GM21825 (cell line): ENCODE results near the gene CDH9.
"Not testable (repeated sequence)": the region's sequence is repeated elsewhere in the genome, so short reads cannot be mapped to it uniquely, and the experiment has no call there.

Source experiments
- ATAC-seq: cut with Tn5 transposase; IDR thresholded peaks from one replicate; pipeline ENCODE4 v1.9.1; 2021; ENCODE audit warnings: mild to moderate bottlenecking, moderate library complexity; ENCODE audit not compliant: unreplicated experiment

CDH9 gene

GRCh38 chr5:26959290-26959689 is 79.1 kb downstream of the CDH9 start:
- ATAC-seq = no peak

- ATAC-seq = no peak
These were observed 83.2 kb downstream of the CDH9 start for GRCh38 chr5:26955161-26955560.

- no peak for ATAC-seq
These were observed 89.5 kb downstream of the CDH9 start for GRCh38 chr5:26948921-26949320.

- ATAC-seq = no peak
These were observed 92.5 kb downstream of the CDH9 start for GRCh38 chr5:26945901-26946300.

GRCh38 chr5:26942481-26942880 is 95.9 kb downstream of the CDH9 start:
- ATAC-seq = no peak

- ATAC-seq = no peak
These were observed 97.4 kb downstream of the CDH9 start for GRCh38 chr5:26940994-26941393.

GRCh38 chr5:26932238-26932637 is 106.1 kb downstream of the CDH9 start:
- ATAC-seq = no peak

GRCh38 chr5:26921439-26921838 is 116.9 kb downstream of the CDH9 start:
- no peak for ATAC-seq

- ATAC-seq = no peak
These were observed 134.9 kb downstream of the CDH9 start for GRCh38 chr5:26903469-26903868.

- no peak for ATAC-seq
These were observed 143.6 kb downstream of the CDH9 start for GRCh38 chr5:26894719-26895263.

- no peak for ATAC-seq
These were observed 145.3 kb downstream of the CDH9 start for GRCh38 chr5:26893078-26893477.

GRCh38 chr5:26889815-26890214 is 148.6 kb downstream of the CDH9 start:
- ATAC-seq = no peak

GRCh38 chr5:26884481-26884880 is 153.9 kb downstream of the CDH9 start:
- ATAC-seq = no peak

- no peak for ATAC-seq
These were observed 155.0 kb downstream of the CDH9 start for GRCh38 chr5:26883375-26883774.

- no peak for ATAC-seq
These were observed 156.5 kb downstream of the CDH9 start for GRCh38 chr5:26881901-26882300.

- no peak for ATAC-seq
These were observed 161.2 kb downstream of the CDH9 start for GRCh38 chr5:26877154-26877553.

- no peak for ATAC-seq
These were observed 166.0 kb downstream of the CDH9 start for GRCh38 chr5:26872337-26872736.

GRCh38 chr5:26869781-26870180 is 168.6 kb downstream of the CDH9 start:
- ATAC-seq = no peak

- ATAC-seq = no peak
These were observed 169.9 kb downstream of the CDH9 start for GRCh38 chr5:26868504-26868903.

- no peak for ATAC-seq
These were observed 174.3 kb downstream of the CDH9 start for GRCh38 chr5:26864061-26864460.

- no peak for ATAC-seq
These were observed 182.1 kb downstream of the CDH9 start for GRCh38 chr5:26856238-26856637.

- ATAC-seq = not testable (repeated sequence)
These were observed 185.9 kb downstream of the CDH9 start for GRCh38 chr5:26852450-26852849.

- ATAC-seq = no peak
These were observed 191.2 kb downstream of the CDH9 start for GRCh38 chr5:26847041-26847736.
